Naive B cell (primary cell): ENCODE results near the gene DHRS3. TPM values are rescaled to one million over a fixed set of nuclear protein-coding genes. Genes with fewer than 3 reads are reported as not detected.
"Not testable (repeated sequence)": the region's sequence is repeated elsewhere in the genome, so short reads cannot be mapped to it uniquely, and the experiment has no call there.

Experiments used
- ATAC-seq, 2 donors: fragments of 150-1000 bp; cut with Tn5 transposase; 2 replicates each; pipeline ENCODE4 v1.10.0; 2021; ENCODE audit warnings: low read depth in 2 of 2, mild to moderate bottlenecking in 2 of 2, moderate library complexity in 2 of 2
- DNase-seq: peaks from one replicate; pipeline ENCODE4 v3.0.0; 2022
- H3K27ac Mint-ChIP-seq, 6 donors: one replicate each; pipeline ENCODE4 v1.8.0; 2020 to 2022; ENCODE audit warnings: mild to moderate bottlenecking in 6 of 6, mixed read lengths in 6 of 6, moderate library complexity in 5 of 6, inconsistent platforms in 2 of 6
- H3K27me3 Mint-ChIP-seq, 3 donors: one replicate each; pipeline ENCODE4 v1.8.0; 2021 to 2022; ENCODE audit warnings: mixed read lengths in 3 of 3, mild to moderate bottlenecking in 1 of 3
- H3K36me3 Mint-ChIP-seq, 2 donors: one replicate each; pipeline ENCODE4 v1.8.0; 2020 to 2022; ENCODE audit warnings: mixed read lengths in 2 of 2, inconsistent platforms in 1 of 2, mild to moderate bottlenecking in 1 of 2
- H3K4me1 Mint-ChIP-seq, 3 donors: one replicate each; pipeline ENCODE4 v1.8.0; 2020 to 2022; ENCODE audit warnings: mixed read lengths in 3 of 3, inconsistent platforms in 1 of 3, mild to moderate bottlenecking in 1 of 3, moderate library complexity in 1 of 3
- H3K4me3 Mint-ChIP-seq, 8 donors: one replicate each; pipeline ENCODE4 v1.8.0; 2020 to 2022; ENCODE audit warnings: mild to moderate bottlenecking in 8 of 8, mixed read lengths in 8 of 8, moderate library complexity in 8 of 8, inconsistent platforms in 2 of 8
- H3K9me3 Mint-ChIP-seq, 7 donors: one replicate each; pipeline ENCODE4 v1.8.0; 2020 to 2022; ENCODE audit warnings: mixed read lengths in 7 of 7, mild to moderate bottlenecking in 5 of 7, inconsistent platforms in 2 of 7, moderate library complexity in 1 of 7
- polyA plus RNA-seq, 6 donors: library from polyadenylated mRNA; unstranded; fragments of 300-500 nt; fragmentation: Illumina TruSeq; gene quantifications; one replicate each; pipeline ENCODE4 v1.2.3, GENCODE V29; 2021; ENCODE audit warnings: low read depth in 6 of 6

The DHRS3 gene
- polyA plus RNA-seq, 6 donors from 2014 or later = 0.21 to 1.9 (median 0.47) TPM; not detected in 1

DNA sequence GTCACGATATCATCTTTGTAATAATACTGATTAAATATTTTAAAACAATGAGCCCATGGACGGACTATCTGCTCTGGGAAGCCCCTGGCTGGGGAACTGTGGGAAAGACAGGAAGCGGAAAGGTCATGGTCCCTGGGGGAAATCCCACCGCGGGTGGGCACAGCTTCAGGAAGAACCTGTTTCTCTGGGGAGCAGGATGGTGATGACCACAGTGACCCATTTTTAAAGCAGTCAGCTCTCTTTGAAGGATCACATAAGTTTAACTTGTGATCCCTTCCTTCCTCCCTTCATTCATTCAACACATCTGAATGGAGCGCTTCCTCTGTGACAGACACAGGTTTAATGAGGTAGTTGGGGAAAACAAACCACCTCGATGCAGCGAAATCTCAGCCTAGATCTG lies 73.0 kb downstream of the DHRS3 start:
- H3K27me3 Mint-ChIP-seq = peaks cover 0 to 18% (median 6%) of the 10 kb centered on the region in 3 donors
- H3K36me3 Mint-ChIP-seq = no peaks in the 10 kb centered on the region
- no peaks in the 10 kb centered on the region for H3K9me3 Mint-ChIP-seq
- H3K4me1 Mint-ChIP-seq = no peaks in the 10 kb centered on the region
- no peak for DNase-seq
- no peak overlapping the region for H3K4me3 Mint-ChIP-seq
- H3K27ac Mint-ChIP-seq = peak overlapping the region in 1 of 6 donors; percentile 33
- no peak for ATAC-seq

DNA sequence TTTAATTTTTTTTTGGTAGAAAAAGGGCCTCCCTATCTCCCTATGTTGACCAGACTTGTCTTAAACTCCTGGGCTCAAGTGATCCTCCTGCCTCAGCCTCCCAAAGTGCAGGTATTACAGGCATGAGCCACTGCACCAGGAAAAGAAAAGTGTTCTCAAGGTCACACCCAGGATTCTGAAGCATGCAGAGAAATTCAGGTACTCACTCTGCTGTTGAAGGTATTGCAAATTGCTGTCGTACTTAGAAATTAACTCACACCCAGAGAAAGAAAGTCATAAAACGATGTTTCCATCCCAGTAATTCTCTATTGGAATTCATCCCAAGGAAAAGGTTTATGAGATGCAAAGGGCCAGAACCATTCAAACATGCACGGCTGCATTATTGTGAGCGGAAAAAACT lies 73.7 kb downstream of the DHRS3 start:
- DNase-seq = no peak
- no peaks in the 10 kb centered on the region for H3K4me1 Mint-ChIP-seq
- H3K27ac Mint-ChIP-seq = peak overlapping the region in 1 of 6 donors; percentile 9
- H3K27me3 Mint-ChIP-seq = peaks cover 0 to 18% (median 6%) of the 10 kb centered on the region in 3 donors
- H3K4me3 Mint-ChIP-seq = no peak overlapping the region
- no peaks in the 10 kb centered on the region for H3K36me3 Mint-ChIP-seq
- H3K9me3 Mint-ChIP-seq = no peaks in the 10 kb centered on the region
- ATAC-seq = no peak

- no peaks in the 10 kb centered on the region for H3K36me3 Mint-ChIP-seq
- H3K4me3 Mint-ChIP-seq = no peak overlapping the region
- ATAC-seq = no peak
- no peaks in the 10 kb centered on the region for H3K9me3 Mint-ChIP-seq
- H3K4me1 Mint-ChIP-seq = no peaks in the 10 kb centered on the region
- peaks cover 0 to 18% (median 6%) of the 10 kb centered on the region in 3 donors for H3K27me3 Mint-ChIP-seq
- no peak for DNase-seq
- no peak overlapping the region for H3K27ac Mint-ChIP-seq
These were observed 74.3 kb downstream of the DHRS3 start for GRCh38 chr1:12543740-12544154.

DNA sequence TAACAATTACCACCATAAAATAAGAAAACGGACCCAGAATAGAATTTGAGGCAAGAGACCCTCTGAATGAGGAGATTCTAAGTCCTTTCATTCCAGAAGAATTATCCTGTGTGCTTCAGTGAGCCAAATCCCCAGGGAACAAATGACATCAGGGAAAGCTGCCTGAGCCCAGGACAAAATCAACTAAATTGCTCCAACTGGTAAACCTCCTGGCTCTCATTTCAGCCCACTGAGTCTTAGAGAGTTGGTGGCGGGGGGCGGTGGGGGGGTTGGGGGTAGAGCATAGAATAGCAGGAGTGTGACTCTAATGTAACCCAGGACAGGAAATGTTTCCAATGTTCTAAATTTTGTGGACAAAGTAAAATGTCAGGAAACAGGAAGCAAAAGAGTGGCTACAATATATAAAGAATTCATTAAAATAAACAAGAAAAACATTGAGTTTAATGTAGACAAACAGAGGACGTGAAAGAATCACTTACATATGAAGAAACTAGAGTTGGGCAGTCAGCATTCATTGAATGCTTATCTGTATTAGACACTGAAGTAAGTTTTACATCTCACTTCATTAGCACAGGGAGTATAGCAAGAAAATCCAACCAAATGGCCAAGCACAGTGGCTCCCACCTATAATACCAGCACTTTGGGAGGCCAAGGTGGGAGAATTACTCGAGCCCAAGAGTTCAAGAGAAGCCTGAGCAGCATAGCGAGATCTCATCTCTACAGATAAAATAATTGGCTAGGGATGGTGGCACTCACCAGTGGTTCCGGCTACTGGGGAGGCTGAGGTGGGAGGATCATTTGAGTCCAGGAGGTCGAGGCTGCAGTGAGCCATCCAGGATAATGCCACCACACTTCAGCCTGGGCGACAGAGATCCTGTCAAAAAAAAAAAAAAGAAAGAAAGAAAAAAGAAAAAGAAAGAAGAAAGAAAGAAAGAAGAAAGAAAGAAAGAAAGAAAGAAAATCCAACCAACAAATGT lies 75.1 kb downstream of the DHRS3 start:
- Mint-ChIP-seq H3K4me3 (no peak overlapping the region), H3K27ac (no peak overlapping the region), H3K4me1 (no peaks in the 10 kb centered on the region), H3K36me3 (peaks cover 0 to under 1% of the 10 kb centered on the region in 2 donors), H3K27me3 (peaks cover 0 to 16% (median 6%) of the 10 kb centered on the region in 3 donors), H3K9me3 (no peaks in the 10 kb centered on the region)
- no peak for ATAC-seq
- DNase-seq = no peak

GRCh38 chr1:12542138-12542465 lies 75.9 kb downstream of the DHRS3 start:
- ATAC-seq = no peak
- H3K4me1 Mint-ChIP-seq = no peaks in the 10 kb centered on the region
- H3K4me3 Mint-ChIP-seq = no peak overlapping the region
- peaks cover 7 to 9% of the 10 kb centered on the region in 2 donors for H3K36me3 Mint-ChIP-seq
- DNase-seq = no peak
- H3K9me3 Mint-ChIP-seq = peaks cover 2 to 7% (median 7%) of the 10 kb centered on the region in 7 donors
- H3K27me3 Mint-ChIP-seq = peaks cover 0 to 10% (median 6%) of the 10 kb centered on the region in 3 donors
- H3K27ac Mint-ChIP-seq = no peak overlapping the region

- no peak overlapping the region for H3K4me3 Mint-ChIP-seq
- ATAC-seq (no peak), DNase-seq (no peak)
- no peak overlapping the region for H3K27ac Mint-ChIP-seq
- no peaks in the 10 kb centered on the region for H3K4me1 Mint-ChIP-seq
- H3K9me3 Mint-ChIP-seq = peaks cover 5 to 12% (median 9%) of the 10 kb centered on the region in 7 donors
- peaks cover 0 to 10% (median 6%) of the 10 kb centered on the region in 3 donors for H3K27me3 Mint-ChIP-seq
- H3K36me3 Mint-ChIP-seq = peaks cover 11 to 14% of the 10 kb centered on the region in 2 donors
These were observed 76.5 kb downstream of the DHRS3 start for GRCh38 chr1:12541274-12542137.

DNA sequence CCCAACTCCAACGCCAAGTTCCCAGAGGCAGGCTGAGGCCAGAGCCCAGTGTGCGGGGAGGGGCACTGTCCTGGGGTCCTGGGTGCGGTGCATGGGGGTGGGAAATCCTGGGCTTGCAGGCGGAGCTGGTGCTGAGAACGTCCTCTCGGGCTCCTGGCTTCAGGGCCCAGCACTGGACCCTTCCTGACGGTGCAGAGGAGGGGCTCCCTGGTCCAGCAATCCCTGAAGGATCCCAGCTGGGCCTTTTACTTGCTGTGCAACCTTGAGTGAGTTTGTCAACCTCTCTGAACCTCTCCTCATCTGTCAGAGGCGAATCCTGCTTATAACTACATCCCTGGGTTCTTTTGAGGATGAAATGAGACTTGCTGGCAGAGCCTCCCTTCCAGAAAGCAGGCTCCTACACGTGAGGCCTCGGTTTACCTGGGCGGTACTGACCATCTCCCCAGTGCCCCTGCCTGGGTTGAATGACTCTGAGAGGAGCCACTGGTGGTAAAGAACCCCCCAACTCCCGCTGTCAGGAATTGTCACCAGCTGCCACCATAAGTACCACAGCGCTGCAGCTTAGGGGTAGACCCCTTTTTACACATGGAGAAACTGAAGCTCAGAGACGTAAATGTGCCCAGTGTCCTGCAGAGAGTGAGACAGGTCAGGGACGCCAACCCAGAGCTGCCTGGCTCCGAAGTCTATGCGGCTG lies 77.3 kb downstream of the DHRS3 start:
- Mint-ChIP-seq H3K4me1 (no peaks in the 10 kb centered on the region), H3K27me3 (peaks cover 0 to 10% (median 6%) of the 10 kb centered on the region in 3 donors), H3K36me3 (peaks cover 18 to 22% of the 10 kb centered on the region in 2 donors), H3K4me3 (no peak overlapping the region), H3K27ac (no peak overlapping the region), H3K9me3 (peaks cover 7 to 20% (median 15%) of the 10 kb centered on the region in 7 donors)
- DNase-seq (no peak), ATAC-seq (no peak)

DNA sequence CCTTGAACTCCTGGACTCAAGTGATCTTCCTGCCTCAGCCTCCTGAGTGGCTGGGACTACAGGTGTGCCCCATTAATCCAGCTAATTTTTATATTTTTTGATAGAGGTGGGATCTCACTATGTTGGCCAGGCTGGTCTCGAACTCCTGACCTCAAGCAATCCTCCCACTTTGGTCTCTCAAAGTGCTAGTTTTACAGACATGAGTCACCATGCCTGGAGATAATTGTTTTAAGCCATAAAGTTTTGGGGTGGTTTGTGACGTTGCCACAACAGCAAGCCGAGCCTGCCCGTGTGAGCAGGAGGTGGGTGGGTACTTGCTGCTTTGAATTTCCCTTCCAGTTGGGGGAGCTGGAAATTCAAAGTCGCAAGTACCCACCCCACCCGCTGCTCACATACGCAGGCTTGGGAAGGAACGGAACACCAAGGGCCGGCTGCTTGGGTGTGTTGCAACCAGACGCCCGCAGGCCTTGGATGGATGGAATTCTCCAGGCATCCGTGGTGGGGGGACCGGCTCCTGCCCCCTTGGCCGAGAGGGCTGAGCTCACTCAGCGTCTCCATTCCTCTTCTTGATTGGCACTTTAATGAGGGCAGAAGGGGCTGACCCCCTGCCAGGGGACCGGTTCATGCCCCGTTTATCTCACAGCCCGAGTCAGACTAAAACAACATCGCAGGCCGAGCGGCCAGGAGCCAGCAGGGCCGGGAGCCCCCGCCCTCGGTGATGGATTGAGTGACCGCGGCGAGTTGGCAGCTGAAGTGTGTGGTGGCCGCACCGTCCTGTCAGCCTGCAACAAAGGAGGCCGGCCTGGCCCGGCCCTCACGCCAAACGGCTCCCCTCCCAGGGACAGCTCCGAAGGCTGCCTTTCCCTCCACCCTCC lies 78.1 kb downstream of the DHRS3 start:
- ATAC-seq (no peak), DNase-seq (no peak)
- H3K4me3 Mint-ChIP-seq = no peak overlapping the region
- H3K36me3 Mint-ChIP-seq = peaks cover 23 to 28% of the 10 kb centered on the region in 2 donors
- no peaks in the 10 kb centered on the region for H3K4me1 Mint-ChIP-seq
- H3K9me3 Mint-ChIP-seq = peaks cover 10 to 26% (median 19%) of the 10 kb centered on the region in 7 donors
- H3K27me3 Mint-ChIP-seq = peaks cover 0 to 10% (median 6%) of the 10 kb centered on the region in 3 donors
- H3K27ac Mint-ChIP-seq = no peak overlapping the region

DNA sequence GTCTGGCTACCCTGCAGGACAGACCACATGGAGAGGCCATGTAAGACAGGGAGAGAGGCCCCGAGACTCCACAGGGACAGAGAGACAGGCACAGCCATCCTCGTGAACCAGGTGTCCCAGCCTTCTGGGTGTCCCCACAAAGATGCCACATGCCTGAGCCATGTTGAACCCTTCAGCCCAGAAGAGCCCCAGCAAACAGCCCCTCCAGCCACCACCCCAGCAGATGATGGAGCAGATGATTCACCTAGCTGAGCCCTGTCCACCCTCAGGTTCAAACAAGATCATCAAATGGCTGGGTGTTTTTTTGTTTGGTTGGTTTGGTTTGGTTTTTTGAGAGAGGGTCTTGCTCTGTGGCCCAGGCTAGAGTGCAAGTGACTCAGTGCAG lies 78.7 kb downstream of the DHRS3 start:
- H3K4me1 Mint-ChIP-seq = no peaks in the 10 kb centered on the region
- peak overlapping the region in 1 of 6 donors; percentile 63 for H3K27ac Mint-ChIP-seq
- ATAC-seq = no peak
- H3K4me3 Mint-ChIP-seq = no peak overlapping the region
- no peak for DNase-seq
- H3K36me3 Mint-ChIP-seq = peaks cover 23 to 28% of the 10 kb centered on the region in 2 donors
- H3K9me3 Mint-ChIP-seq = peaks cover 10 to 26% (median 19%) of the 10 kb centered on the region in 7 donors
- H3K27me3 Mint-ChIP-seq = peaks cover 0 to 10% (median 6%) of the 10 kb centered on the region in 3 donors

DNA sequence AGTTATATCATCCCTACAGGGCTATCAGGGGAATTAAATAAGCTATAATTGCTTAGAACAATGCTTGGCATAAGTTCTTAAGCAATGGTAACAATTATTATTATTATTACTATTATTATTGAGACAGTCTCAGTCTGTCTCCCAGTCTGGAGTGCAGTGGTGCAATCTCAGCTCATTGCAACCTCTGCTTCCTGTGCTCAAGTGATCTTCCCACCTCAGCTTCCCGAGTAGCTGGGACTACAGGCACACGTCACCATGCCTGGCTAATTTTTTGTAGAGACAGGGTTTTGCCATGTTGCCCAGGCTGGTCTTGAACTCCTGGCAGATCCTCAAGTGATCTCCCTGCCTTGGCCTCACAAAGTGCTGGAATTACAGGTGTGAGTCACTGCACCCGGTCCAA lies 79.5 kb downstream of the DHRS3 start:
- Mint-ChIP-seq H3K9me3 (peaks cover 10 to 26% (median 19%) of the 10 kb centered on the region in 7 donors), H3K36me3 (peaks cover 23 to 28% of the 10 kb centered on the region in 2 donors), H3K27me3 (peaks cover 0 to 10% (median 6%) of the 10 kb centered on the region in 3 donors)
- not testable (repeated sequence) for H3K4me1 Mint-ChIP-seq, H3K4me3 Mint-ChIP-seq, DNase-seq, H3K27ac Mint-ChIP-seq, ATAC-seq

DNA sequence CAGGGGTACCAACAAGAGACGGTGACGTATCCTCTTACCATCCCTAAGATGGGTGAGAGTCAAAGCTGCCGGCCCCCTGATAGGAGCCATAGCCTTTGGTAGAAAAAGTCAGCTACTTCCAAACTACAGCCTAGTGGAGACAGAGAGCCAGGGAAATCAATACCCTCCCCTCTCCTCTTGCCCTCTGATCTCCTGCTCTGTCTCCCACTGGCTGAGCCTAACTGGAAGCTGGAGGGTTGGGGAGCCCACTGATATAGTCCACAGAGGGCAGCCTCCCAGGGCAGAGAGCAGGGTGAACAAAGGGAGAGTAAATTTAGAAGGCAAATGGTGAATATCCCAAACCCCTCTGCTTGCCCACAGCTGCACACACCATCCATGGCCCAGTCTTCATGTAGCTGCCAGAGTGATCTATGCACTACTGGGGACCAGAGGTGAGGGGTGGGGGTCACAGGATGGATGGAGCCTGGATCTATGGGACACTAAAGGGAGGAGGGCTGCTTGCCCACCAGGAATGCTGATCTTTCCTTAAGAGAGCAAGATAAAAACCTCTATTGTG lies 80.0 kb downstream of the DHRS3 start:
- no peak overlapping the region for H3K4me3 Mint-ChIP-seq
- H3K36me3 Mint-ChIP-seq = peaks cover 23 to 28% of the 10 kb centered on the region in 2 donors
- peaks cover 0 to 10% (median 6%) of the 10 kb centered on the region in 3 donors for H3K27me3 Mint-ChIP-seq
- peaks cover 10 to 26% (median 19%) of the 10 kb centered on the region in 7 donors for H3K9me3 Mint-ChIP-seq
- H3K4me1 Mint-ChIP-seq = no peaks in the 10 kb centered on the region
- no peak for ATAC-seq
- H3K27ac Mint-ChIP-seq = no peak overlapping the region
- no peak for DNase-seq

DNA sequence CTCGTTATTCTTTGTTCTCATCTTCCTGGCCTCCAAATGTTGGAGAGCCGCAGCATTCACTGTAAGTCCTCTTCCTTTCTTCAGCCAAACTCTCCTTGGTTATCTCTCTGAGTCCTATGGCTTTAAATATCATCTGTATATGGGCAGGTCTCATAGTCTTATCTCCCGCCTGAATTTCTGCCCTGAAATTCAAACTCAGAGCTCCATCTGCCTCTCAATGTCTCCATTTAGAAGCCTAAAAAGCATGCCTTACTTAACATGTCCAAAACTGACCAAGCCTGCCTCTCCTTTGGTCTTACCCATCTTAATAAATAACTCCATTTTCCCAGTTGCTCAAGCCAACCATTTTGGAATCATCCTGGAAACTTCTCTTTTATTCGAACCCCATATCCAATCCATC lies 80.7 kb downstream of the DHRS3 start:
- no peak overlapping the region for H3K4me3 Mint-ChIP-seq
- H3K27ac Mint-ChIP-seq = peak overlapping the region in 1 of 6 donors; percentile 29
- ATAC-seq = no peak
- H3K36me3 Mint-ChIP-seq = peaks cover 23 to 28% of the 10 kb centered on the region in 2 donors
- H3K27me3 Mint-ChIP-seq = peaks cover 0 to 5% (median 5%) of the 10 kb centered on the region in 3 donors
- H3K4me1 Mint-ChIP-seq = no peaks in the 10 kb centered on the region
- no peak for DNase-seq
- peaks cover 10 to 26% (median 19%) of the 10 kb centered on the region in 7 donors for H3K9me3 Mint-ChIP-seq
